Loucy (cell line): ENCODE results near the gene TSPAN9.

ENCODE experiments used
- H2AFZ ChIP-seq: fragments of 200-600 bp; sonication (generic); 2 replicates; pipeline ENCODE4 v1.6.0; 2016; ENCODE audit warnings: antibody characterized with exemption, mild to moderate bottlenecking, low read length, moderate library complexity
- H3F3A ChIP-seq: fragments of 200-600 bp; 2 replicates; pipeline ENCODE4 v1.6.0; 2016; ENCODE audit warnings: antibody characterized with exemption, low read depth, mild to moderate bottlenecking
- H3K27me3 ChIP-seq: fragments of 200-600 bp; sonication (generic); 2 replicates; pipeline ENCODE4 v1.6.1; 2014; ENCODE audit warnings: low read length, mild to moderate bottlenecking; ENCODE audit not compliant: insufficient read depth, poor library complexity, severe bottlenecking
- H3K36me3 ChIP-seq: fragments of 200-600 bp; sonication (generic); 2 replicates; pipeline ENCODE4 v1.6.1; 2016; ENCODE audit warnings: low read length; ENCODE audit not compliant: insufficient read depth
- H3K4me1 ChIP-seq: fragments of 200-600 bp; sonication (generic); 2 replicates; pipeline ENCODE4 v1.5.1; 2014; ENCODE audit warnings: low read length, mild to moderate bottlenecking; ENCODE audit not compliant: insufficient read depth, poor library complexity, severe bottlenecking
- H3K4me2 ChIP-seq: fragments of 200-600 bp; sonication (generic); 2 replicates; pipeline ENCODE4 v1.6.0; 2014; ENCODE audit warnings: antibody characterized with exemption, low read length, low read depth, mild to moderate bottlenecking; ENCODE audit not compliant: poor library complexity, severe bottlenecking
- H3K4me3 ChIP-seq: fragments of 200-600 bp; sonication (generic); 2 replicates; pipeline ENCODE4 v1.5.1; 2014; ENCODE audit warnings: low read length, mild to moderate bottlenecking, mixed read lengths; ENCODE audit not compliant: poor library complexity, severe bottlenecking
- H3K79me2 ChIP-seq: fragments of 200-600 bp; sonication (generic); 2 replicates; pipeline ENCODE4 v1.6.1; 2014; ENCODE audit warnings: low read length; ENCODE audit not compliant: insufficient read depth
- H3K9ac ChIP-seq: fragments of 200-600 bp; sonication (generic); 2 replicates; pipeline ENCODE4 v1.6.0; 2014; ENCODE audit warnings: mild to moderate bottlenecking, low read depth, low read length, moderate library complexity; ENCODE audit not compliant: poor library complexity, severe bottlenecking
- H3K9me2 ChIP-seq: fragments of 200-600 bp; sonication (generic); replicated peaks from 2 replicates; pipeline ENCODE4 v1.6.1; 2016; ENCODE audit warnings: low read depth, low read length, mixed read lengths
- H3K9me3 ChIP-seq: fragments of 200-600 bp; sonication (generic); 2 replicates; pipeline ENCODE4 v1.6.1; 2014; ENCODE audit warnings: mild to moderate bottlenecking, antibody characterized with exemption, low read length, low read depth; ENCODE audit not compliant: insufficient read depth
- H4K20me1 ChIP-seq: fragments of 200-600 bp; sonication (generic); 2 replicates; pipeline ENCODE4 v1.6.0; 2014; ENCODE audit warnings: antibody characterized with exemption, low read length, mild to moderate bottlenecking; ENCODE audit not compliant: insufficient read depth, poor library complexity, severe bottlenecking
- EZH2phosphoT487 ChIP-seq: fragments of 200-600 bp; IDR thresholded peaks from 2 replicates; pipeline ENCODE4 v1.6.1; 2018; ENCODE audit warnings: antibody characterized with exemption, mild to moderate bottlenecking, moderate library complexity, borderline replicate concordance
- TF ChIP-seq, protein P1 (sequence below): fragments of 200-600 bp; sonication (generic); conservative IDR thresholded peaks from 2 replicates; pipeline ENCODE4 v1.5.1; 2014; ENCODE audit warnings: mild to moderate bottlenecking, antibody characterized with exemption, low read length

The TSPAN9 gene

DNA sequence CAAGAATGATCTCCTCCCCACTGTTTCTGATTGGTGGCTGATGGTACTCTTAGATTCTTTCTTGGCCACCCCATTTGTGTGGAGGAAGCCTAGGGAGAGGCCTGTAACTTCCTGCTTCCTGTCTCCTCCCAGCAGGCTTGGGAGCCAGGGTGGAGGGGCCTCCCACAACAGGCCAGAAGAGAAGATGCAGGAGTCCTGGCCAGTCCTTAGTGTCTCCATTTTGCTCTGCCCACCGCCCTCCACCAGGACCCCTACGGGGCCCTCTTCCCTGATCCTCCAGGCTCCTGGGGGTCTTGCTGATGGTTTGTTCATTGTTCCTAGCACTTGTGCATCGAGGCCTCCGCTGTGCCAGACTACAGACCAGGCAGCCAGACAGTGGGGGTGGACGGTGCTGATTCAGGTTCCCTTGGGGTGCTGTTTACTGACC is 6.8 kb downstream of the TSPAN9 start:
- Histone ChIP-seq H3K4me2 (peak overlapping the region; percentile 42), H3F3A (no peaks in the 10 kb centered on the region), H4K20me1 (no peaks in the 10 kb centered on the region), H2AFZ (peak overlapping the region; percentile 76), H3K9me2 (no peaks in the 10 kb centered on the region), H3K4me3 (peak overlapping the region; percentile 60), H3K36me3 (no peaks in the 10 kb centered on the region), H3K9me3 (no peaks in the 10 kb centered on the region), H3K4me1 (peaks cover 8% of the 10 kb centered on the region), H3K79me2 (no peaks in the 10 kb centered on the region), H3K9ac (no peak overlapping the region), H3K27me3 (no peaks in the 10 kb centered on the region)
- TF ChIP-seq, protein P1, sequence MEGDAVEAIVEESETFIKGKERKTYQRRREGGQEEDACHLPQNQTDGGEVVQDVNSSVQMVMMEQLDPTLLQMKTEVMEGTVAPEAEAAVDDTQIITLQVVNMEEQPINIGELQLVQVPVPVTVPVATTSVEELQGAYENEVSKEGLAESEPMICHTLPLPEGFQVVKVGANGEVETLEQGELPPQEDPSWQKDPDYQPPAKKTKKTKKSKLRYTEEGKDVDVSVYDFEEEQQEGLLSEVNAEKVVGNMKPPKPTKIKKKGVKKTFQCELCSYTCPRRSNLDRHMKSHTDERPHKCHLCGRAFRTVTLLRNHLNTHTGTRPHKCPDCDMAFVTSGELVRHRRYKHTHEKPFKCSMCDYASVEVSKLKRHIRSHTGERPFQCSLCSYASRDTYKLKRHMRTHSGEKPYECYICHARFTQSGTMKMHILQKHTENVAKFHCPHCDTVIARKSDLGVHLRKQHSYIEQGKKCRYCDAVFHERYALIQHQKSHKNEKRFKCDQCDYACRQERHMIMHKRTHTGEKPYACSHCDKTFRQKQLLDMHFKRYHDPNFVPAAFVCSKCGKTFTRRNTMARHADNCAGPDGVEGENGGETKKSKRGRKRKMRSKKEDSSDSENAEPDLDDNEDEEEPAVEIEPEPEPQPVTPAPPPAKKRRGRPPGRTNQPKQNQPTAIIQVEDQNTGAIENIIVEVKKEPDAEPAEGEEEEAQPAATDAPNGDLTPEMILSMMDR = no peak
- no peak for TF ChIP-seq EZH2phosphoT487

DNA sequence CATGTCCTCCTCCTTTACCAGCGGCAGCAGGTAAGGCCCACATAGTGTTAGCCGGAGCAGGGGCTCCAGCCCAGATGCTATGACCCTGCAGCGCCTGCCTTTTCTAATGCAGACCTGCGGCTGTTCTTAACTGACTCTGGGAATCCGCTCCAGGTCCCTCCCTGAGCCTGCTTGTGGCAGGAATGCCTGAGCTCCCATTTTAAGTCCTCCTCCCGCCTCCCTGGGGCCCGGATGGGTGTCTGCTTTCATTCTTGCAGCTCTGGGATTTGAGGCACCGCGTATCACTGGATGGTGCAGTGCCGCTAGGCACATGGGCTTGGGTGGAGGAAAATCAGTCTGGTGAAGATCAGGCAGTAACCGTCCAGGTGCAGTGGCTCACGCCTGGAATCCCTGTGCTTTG is 7.6 kb downstream of the TSPAN9 start:
- TF ChIP-seq EZH2phosphoT487 = no peak
- TF ChIP-seq, protein P1 = no peak
- no peak overlapping the region for H3K4me2 ChIP-seq
- no peak overlapping the region for H3K9ac ChIP-seq
- H3K9me3 ChIP-seq = no peaks in the 10 kb centered on the region
- H3K27me3 ChIP-seq = no peaks in the 10 kb centered on the region
- no peaks in the 10 kb centered on the region for H4K20me1 ChIP-seq
- H3K9me2 ChIP-seq = no peaks in the 10 kb centered on the region
- H3K4me3 ChIP-seq = no peak overlapping the region
- no peaks in the 10 kb centered on the region for H3K79me2 ChIP-seq
- H3F3A ChIP-seq = no peaks in the 10 kb centered on the region
- H3K4me1 ChIP-seq = peaks cover 8% of the 10 kb centered on the region
- H2AFZ ChIP-seq = no peak overlapping the region
- H3K36me3 ChIP-seq = no peaks in the 10 kb centered on the region

DNA sequence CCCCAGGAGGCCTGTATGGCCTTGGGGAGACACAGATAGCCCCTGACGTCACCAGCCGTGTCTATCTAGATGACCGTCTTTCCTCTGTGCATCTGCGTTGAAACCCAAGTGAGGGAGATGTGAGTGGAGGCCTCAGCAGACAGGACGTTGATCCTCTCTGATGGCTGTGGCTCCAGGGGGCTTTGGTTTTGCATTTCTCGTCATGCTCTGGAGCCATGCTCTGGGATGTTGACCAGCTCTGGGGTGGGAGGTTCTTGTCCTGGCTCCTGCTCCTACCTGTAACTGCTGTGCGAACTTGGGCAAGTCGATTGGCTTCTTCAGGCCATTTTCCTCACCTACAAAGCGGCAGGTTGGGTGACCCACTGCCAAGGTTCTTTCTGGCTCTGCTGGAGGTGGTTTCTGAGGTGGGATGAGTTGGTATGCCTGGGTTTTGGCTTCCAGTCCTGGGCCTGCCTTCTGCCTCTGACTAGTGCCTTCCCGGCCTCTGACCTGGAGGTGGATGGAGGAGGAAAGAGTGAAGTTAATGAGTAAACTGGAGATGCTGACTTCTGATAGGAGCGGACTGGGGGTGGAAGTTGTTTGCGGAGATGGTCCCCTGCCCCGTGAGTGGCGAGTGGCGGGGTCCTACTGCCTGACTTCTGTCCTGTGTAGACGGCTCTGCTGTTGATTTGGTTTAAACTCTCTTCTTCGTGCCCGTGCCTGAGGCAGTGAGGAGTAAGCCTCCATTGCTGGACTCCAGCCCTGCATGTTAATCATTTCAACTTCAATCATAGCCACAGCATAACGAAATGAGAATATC is 8.4 kb downstream of the TSPAN9 start:
- TF ChIP-seq EZH2phosphoT487 = no peak
- TF ChIP-seq, protein P1 = no peak
- no peaks in the 10 kb centered on the region for H3K36me3 ChIP-seq
- H3K4me1 ChIP-seq = peaks cover 8% of the 10 kb centered on the region
- H3K27me3 ChIP-seq = no peaks in the 10 kb centered on the region
- no peaks in the 10 kb centered on the region for H3F3A ChIP-seq
- H3K4me3 ChIP-seq = no peak overlapping the region
- H3K4me2 ChIP-seq = no peak overlapping the region
- no peaks in the 10 kb centered on the region for H3K9me3 ChIP-seq
- H4K20me1 ChIP-seq = no peaks in the 10 kb centered on the region
- no peaks in the 10 kb centered on the region for H3K9me2 ChIP-seq
- H2AFZ ChIP-seq = no peak overlapping the region
- H3K79me2 ChIP-seq = no peaks in the 10 kb centered on the region
- H3K9ac ChIP-seq = no peak overlapping the region
